HG03066 (cell line): ENCODE results near the gene ANO7.

Experiments
- ATAC-seq: cut with Tn5 transposase; IDR thresholded peaks from one replicate; pipeline ENCODE4 v1.9.1; 2021; ENCODE audit warnings: low read depth; ENCODE audit not compliant: unreplicated experiment

Gene ANO7

GRCh38 chr2:241226723-241227572 lies 38.5 kb downstream of the ANO7 start:
- ATAC-seq = no peak

GRCh38 chr2:241227594-241227993 lies 39.1 kb downstream of the ANO7 start:
- ATAC-seq = no peak

- ATAC-seq = no peak
Measured at GRCh38 chr2:241228081-241228859, 39.8 kb downstream of the ANO7 start.

- ATAC-seq = no peak
Measured at GRCh38 chr2:241228860-241229516, 40.5 kb downstream of the ANO7 start.

- no peak for ATAC-seq
Measured at GRCh38 chr2:241229563-241230401, 41.3 kb downstream of the ANO7 start.

GRCh38 chr2:241230435-241230834 lies 42.0 kb downstream of the ANO7 start:
- no peak for ATAC-seq

- ATAC-seq = no peak
Measured at GRCh38 chr2:241232736-241233575, 44.5 kb downstream of the ANO7 start.

- no peak for ATAC-seq
Measured at GRCh38 chr2:241234066-241234790, 45.8 kb downstream of the ANO7 start.

GRCh38 chr2:241234962-241235740 lies 46.7 kb downstream of the ANO7 start:
- ATAC-seq = no peak

- no peak for ATAC-seq
Measured at GRCh38 chr2:241235859-241236593, 47.5 kb downstream of the ANO7 start.

- no peak for ATAC-seq
Measured at GRCh38 chr2:241237047-241237446, 48.6 kb downstream of the ANO7 start.

- no peak for ATAC-seq
Measured at GRCh38 chr2:241237949-241238371, 49.5 kb downstream of the ANO7 start.

- no peak for ATAC-seq
Measured at GRCh38 chr2:241238693-241239198, 50.3 kb downstream of the ANO7 start.

- ATAC-seq = no peak
Measured at GRCh38 chr2:241239552-241240202, 51.2 kb downstream of the ANO7 start.

GRCh38 chr2:241240320-241241004 lies 52.0 kb downstream of the ANO7 start:
- no peak for ATAC-seq

GRCh38 chr2:241241669-241242068 lies 53.2 kb downstream of the ANO7 start:
- no peak for ATAC-seq
